Non-pigmented ciliary epithelial cell (primary cell): ENCODE measurements around the gene UBAP1L.
"Not testable (repeated sequence)": the region's sequence is repeated elsewhere in the genome, so short reads cannot be mapped to it uniquely, and the experiment has no call there.

Experiments used
- DNase-seq: peaks from one replicate; pipeline ENCODE4 v3.0.0-alpha.2; 2010; ENCODE audit warnings: low read depth

The UBAP1L gene

DNA sequence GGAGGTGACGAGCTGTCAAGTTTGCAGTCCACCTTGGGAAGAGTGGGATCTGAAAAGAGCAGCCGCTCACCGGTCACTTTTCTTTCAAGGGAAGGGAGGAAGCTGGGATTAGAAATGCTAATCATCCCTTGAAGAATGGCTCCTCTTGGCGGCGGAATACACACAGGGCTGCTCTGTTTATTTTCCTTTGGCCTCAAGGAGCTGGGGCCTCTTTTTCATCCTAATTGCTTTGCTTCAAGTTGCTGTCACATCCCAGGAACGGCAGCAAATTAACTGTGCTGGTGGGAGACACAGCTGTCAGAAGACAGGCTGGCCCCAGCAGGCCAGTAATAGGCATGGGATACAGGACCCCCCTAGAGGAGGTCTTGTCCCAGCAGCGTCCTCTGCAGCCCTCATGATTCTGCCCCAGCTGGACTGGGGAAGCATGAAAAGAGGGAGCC, 31.7 kb downstream of the UBAP1L start:
- DNase-seq = no peak

- no peak for DNase-seq
These were observed 32.6 kb downstream of the UBAP1L start for GRCh38 chr15:65082303-65082953.

GRCh38 chr15:65081758-65082157, 33.2 kb downstream of the UBAP1L start:
- DNase-seq = no peak

GRCh38 chr15:65081270-65081669, 33.7 kb downstream of the UBAP1L start:
- no peak for DNase-seq

- DNase-seq = no peak
These were observed 35.4 kb downstream of the UBAP1L start for GRCh38 chr15:65079580-65079979.

DNA sequence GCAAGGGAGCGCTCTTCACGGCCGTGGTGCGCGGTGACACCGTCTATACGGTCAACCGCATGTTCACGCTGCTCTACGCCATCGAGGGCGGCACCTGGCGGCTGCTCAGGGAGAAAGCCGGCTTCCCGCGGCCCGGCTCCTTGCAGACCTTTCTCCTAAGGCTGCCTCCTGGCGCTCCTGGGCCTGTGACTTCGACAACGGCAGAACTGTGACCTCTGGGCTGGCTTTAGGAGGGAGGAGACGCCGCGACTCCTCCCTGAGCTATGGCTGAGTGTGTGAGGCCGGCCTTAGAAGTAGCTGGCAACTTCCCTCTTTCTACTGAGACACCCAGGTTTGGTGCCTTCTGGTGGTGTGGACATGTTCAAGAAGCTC, 37.0 kb downstream of the UBAP1L start:
- no peak for DNase-seq

- no peak for DNase-seq
These were observed 37.6 kb downstream of the UBAP1L start for GRCh38 chr15:65077291-65077980.

DNA sequence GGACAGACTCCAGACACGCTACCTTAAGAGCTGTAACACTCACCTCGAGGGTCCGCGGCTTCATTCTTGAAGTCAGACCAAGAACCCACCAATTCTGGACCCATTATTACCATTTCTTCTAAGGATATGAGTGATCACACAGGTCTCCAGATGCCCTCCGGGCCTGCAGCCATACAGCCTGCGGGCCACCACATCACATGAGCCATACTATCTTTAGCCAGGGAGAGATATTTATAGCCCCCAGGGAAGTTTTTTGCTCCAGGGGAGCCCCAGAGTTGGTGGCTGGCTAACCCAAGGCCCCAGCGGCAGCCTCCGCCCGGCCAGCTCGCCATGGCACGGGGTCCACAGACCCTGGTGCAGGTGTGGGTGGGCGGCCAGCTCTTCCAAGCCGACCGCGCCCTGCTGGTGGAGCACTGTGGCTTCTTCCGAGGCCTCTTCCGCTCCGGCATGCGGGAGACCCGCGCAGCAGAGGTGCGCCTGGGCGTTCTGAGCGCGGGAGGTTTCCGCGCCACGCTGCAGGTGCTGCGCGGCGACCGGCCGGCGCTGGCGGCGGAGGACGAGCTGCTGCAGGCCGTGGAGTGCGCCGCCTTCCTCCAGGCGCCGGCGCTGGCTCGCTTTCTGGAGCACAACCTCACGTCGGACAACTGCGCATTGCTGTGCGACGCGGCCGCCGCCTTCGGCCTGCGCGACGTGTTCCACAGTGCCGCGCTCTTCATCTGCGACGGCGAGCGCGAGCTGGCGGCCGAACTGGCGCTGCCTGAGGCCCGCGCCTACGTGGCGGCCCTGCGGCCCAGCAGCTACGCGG, 38.3 kb downstream of the UBAP1L start, which contains the start of gene KBTBD13:
TSS of gene KBTBD13 (plus strand) at position 261 of the 805 bp plus-strand sequence. CDS start at position 331, 70 bp downstream.
- DNase-seq = no peak

- not testable (repeated sequence) for DNase-seq
These were observed 39.2 kb downstream of the UBAP1L start for GRCh38 chr15:65075607-65076395.

DNA sequence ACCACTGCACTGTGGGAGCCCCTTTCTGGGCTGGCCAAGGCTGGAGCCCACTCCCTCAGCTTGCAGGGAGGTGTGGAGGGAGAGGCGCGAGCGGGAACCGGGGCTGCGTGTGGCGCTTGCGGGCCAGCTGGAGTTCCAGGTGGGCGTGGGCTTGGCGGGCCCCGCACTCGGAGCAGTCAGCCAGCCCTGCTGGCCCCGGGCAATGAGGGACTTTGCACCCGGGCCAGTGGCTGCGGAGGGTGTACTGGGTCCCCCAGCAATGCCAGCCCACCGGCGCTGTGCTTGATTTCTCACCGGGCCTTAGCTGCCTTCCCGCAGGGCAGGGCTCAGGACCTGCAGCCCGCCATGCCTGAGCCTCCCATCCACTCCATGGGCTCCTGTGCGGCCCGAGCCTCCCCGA, 40.1 kb downstream of the UBAP1L start:
- not testable (repeated sequence) for DNase-seq

DNA sequence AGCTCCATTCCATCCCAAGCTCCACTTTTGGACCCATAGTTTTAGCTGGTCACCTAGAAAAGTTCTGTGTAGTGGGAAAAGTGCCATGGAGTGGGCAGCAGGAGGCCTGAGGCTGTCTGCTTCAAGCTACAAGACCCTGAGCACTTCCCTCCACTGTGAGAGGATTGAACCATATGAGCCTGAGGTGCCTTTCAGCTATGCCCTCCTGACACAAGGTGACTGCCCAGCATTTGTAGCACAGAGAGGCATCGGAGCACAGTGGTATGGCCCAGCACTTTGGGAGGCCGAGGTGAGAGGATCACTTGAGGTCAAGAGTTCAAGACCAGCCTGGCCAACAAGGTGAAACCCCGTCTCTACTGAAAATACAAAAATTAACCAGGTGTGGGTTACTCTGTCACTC, 42.4 kb downstream of the UBAP1L start:
- no peak for DNase-seq

DNA sequence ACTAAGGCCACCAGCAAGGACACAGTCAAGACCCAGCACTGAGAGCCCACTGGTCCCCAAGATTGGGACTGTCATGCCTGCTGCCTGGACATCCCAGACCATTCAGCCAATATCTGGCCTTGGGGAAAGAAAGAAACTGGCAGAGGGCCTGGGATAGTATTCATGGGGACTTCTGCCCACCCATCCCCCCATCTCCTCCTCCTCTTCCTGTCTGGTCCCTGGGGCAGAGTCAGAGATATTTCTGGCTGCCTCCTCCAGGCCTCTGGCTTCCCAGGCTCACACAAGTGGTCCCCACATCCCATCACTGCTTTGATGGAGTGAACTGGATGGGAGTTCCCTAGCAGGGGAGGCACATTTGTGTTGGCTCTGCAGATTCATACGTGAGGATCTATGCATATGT, 43.0 kb downstream of the UBAP1L start:
- no peak for DNase-seq

DNA sequence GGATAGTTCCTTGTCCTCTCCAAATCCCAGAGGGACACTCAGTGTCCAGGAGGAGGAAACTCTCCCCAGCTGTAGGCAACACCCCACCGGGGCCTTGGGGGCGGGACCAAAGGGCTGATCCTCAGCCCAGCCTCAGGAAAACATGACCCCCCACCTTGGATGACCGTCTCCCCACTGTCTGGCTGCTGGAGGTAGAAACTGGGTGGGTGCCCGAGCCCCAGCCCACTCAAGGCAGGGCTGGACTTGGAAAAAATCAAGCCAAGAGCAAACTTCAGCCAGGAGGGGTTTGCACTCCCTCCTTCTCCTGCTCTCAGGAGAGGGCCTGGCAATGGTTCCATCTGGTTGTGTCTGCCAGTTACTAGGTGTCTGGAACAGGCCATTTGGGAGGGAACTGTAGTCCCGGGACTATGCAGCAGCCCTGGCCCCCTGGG, 43.6 kb downstream of the UBAP1L start:
- DNase-seq = no peak

DNA sequence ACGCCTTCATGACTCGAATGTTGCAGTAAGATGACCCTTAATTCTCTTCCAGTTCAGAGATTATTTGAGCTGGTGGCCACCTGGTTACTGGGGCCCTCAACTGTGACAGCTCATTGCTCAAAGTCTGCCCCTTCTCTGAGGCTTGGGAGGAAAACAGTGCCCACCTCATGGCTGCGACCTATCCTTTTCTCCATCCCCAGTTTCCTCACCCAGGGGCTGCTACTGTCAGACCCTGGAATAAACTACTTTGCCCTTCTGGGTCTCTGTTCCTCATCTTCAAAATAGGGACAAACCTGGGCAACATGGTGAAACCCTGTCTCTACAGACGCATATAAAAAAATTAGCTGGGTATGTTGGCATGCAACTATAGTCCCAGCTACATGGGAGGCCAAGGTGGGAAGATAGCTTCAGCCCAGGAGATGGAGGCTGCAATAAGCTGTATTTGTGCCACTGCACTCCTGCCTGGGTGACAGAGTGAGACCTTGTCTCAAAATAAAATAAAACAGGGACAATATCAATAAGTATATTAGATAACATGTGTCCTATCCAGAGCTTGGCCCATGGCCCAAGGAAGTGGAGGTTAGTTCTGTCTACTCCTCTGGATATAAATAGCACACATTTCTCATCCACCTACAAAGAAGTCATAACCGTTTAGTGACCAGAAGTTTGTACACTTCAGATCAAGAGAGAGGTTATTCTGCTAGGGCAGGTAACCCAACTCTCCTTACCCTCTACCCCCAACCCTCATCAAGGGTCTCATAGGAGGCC, 45.0 kb downstream of the UBAP1L start:
- no peak for DNase-seq

- peak; percentile 73 for DNase-seq
These were observed 45.8 kb downstream of the UBAP1L start for GRCh38 chr15:65069179-65069578.

DNA sequence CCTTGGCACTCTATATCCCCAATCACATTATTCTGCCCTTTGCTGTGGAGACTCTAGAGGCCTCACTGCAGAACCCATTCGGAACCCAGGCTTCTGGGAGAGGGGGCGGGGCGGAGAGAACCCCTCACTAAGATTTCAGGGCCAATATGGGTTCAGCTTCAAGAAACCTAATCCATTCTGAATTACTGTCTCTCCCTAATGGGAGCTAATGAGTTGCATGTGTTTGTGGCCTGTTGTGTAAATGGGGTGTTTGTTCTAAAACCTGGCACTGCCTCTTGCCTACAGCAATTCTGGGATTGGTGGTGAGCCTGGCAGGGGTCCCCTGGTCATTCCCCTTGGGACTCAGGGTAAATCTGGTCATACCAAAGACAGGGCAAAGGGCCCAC, 46.6 kb downstream of the UBAP1L start:
- no peak for DNase-seq

GRCh38 chr15:65067645-65068402, 47.2 kb downstream of the UBAP1L start, which contains the start of gene RASL12:
RASL12 (minus strand) TSS chr15:65067991; CDS start chr15:65067835, 156 bp downstream.
- DNase-seq = no peak

GRCh38 chr15:65067317-65067644, 47.7 kb downstream of the UBAP1L start:
- DNase-seq = no peak

DNA sequence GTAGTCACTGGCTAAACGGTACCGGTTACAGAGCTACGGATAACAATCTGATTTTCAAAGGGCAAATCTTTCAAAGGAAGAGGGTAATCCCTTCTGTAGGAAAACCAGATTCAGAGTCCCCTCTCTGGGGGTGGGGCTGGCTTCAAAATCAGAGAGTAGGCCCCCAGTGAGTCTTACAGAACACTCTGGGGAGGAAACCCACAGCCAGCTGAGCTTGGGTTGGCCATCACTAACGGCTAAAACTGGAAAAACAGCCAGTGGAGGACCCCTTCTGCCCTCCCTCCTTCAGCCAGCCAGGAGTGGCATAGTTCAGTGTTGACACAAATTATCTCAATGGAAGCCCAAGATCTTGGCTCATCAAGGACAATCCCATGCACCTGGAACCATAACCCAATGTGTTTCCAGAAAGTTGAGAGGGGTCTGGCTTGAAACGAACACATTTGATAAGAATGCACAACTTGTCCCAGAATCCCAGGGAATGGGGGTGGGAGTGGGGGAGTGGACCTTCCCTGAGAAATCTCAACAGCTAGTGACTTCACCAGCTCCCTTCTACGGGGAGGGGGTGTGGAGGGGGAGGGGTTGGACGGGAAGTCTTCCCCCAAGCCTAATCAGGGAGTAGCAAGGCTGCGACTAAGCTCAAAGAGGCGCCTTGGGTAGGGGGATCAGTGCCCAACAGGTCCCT, 48.2 kb downstream of the UBAP1L start:
- DNase-seq = no peak
